Activated CD8-positive, alpha-beta memory T cell treated with anti-CD3 and anti-CD28 coated beads, Interleukin-2, amount 50 U/mL, for 4 hours (primary cell): ENCODE data around the gene SLC22A17.

Experiments used
- DNase-seq: peaks from one replicate; pipeline ENCODE4 v3.0.0-alpha.2; 2020

Gene SLC22A17

DNA sequence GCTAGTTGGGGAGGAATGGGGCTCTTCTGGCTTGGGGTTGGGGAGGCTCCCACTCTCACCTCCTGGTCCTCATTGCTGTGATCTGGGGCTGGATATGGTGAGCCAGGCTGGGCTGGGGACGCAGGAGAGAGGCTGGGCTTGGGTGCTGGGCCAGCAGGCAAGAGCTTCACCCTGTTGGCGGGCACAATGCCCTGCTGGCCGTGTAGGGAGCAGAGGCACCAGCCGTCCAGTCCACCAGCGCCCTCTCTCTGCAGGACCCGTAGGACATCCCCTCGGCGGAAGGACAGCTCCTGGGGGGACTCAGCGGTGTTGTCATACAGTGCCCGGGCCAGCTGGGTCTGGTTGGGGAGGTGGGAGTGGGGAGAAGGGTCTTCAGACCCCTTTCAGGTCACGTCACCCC is 7.8 kb upstream of the SLC22A17 start:
- DNase-seq = no peak

DNA sequence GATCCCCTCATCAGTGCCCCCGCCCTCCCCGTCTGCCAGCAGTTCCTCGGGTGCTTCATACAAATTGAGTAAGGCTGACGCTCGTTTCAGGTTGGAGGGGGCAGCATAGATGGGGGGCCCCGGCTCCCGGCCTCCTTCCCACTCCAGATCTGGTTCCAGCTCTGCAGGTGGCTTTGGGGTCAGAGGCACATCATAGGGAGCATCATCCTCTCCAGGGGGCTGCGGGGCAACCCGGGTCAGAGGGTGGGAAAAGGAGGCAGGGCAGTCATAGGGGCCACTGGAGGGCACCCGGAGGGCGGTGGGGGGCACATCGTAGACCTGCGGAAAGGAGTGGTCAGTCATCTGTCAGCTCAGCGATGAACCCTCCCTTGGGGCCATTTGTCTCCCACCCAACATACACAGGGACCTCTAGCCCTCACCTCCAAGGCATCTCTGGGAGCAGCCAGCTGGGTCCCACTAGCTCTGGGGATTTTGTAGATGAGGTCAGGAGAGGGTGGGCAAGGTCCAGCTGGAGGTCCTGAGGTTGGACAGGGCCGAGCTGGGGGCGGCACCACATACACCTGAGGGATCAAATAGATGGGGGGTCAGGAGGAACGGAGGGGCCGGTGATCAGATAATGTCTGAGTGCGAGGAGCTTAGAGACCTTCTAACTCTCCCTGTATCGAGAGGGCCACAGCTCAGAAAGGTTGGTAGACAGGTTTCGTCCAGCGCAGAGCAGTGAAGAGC is 7.2 kb upstream of the SLC22A17 start:
- DNase-seq = no peak

DNA sequence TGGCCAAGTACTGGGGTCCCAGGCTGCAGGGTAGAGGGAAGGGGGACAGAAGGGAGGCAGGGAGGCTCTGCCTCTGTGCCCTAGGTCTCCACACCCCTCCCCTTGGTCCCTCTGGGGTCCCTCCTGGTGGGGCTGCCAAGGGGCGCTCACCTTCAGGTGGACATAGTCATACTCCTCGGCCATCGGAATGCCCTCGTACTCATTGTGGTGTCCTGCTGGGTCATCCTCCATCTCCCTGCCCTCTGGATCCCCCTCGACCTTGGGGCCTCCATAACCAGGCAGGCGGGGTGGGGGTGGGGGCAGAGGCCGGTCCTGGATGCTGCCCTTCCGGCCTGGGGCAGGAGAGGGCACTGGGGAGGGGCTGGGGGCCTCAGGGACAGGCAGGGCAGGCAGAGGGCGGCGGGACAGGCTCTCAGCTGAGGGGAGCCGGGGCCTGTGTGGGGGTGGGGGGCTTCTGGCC is 6.5 kb upstream of the SLC22A17 start:
- DNase-seq = no peak

DNA sequence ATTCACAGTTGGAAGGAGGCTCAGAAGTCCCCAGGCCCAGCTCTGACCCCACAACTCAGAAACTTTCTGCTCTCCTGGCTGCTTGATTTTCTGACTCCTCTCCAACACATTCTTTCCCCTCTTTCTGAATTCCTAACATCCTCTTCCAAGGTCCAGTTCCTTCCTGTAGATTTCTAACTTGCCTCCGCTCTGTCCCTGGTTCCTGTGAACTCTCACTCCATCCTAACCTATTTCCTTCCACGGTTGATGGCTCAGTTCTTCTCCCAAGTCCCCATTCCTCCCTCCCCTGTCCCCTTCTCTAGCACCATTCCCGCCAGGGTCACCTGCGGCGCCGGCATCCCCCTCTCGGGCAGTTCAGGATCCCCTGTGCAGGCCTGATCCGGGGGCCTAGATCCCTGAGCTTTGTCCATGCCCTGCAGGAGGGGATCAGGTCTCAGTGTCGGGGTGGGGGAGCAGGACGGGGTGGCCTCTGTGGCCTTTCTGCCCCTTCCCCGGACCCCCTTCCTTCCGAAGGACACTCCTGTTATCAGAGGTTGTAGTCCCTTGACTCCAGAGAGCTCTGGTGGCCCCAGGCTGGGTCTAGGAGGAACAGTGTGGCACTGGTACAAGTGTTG is 6.0 kb upstream of the SLC22A17 start:
- DNase-seq = no peak

DNA sequence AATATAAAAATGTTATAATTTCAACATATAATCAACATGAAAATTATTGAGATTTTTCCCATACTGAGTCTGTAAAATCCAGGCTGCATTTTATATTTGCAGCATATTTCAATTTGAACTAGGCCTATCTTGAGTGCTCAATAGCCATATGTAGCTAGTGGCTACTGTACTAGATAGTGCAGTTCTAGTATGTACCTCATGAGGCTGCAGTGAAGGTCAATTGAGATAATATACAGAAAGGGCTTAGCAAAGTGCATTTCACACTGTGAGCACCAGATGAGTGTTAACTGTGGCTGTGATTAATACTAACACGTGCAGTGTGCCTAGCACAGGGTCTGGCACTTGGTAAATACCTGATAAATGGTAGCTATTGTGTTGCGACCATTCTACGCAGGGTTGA is 5.4 kb upstream of the SLC22A17 start:
- DNase-seq = no peak

DNA sequence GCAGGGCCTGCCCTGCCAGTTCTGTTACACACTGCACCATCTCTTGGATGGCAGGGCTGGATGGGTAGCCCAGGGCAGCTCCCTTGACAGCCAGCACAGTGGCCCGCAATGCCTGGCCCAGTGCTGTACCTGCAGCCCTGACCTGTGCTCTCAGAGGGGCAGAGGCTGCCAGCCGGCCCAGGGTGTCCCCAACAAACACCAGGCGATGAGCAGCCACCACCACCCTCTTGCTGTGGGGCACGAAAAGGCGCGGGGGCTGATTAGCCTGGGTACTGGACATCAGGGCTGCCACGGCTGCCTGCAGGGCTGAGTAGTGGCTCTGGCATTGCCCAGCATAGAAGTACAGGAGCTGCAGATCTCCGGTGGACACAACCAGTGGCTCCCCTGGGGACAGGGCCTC is 4.6 kb upstream of the SLC22A17 start:
- no peak for DNase-seq

DNA sequence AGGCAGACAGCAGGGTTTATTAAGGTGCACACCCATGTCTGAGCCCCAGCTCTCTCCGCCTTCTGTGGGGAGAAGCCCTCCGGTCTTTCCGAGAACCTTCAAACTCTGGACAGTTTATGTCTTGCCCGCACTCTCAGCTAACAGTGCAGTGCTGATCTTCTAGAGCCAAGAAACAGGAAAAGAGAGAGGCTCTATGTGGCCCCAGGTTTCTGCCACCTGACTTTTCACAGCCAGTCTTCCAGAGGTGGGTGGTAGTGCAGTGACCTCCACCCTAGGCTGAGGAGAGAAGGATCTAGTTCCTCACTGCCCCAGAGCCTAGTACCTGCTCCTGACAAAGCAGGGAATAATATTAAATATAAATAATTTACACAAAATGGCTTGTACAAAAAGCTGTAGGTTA is 4.0 kb upstream of the SLC22A17 start:
- no peak for DNase-seq

DNA sequence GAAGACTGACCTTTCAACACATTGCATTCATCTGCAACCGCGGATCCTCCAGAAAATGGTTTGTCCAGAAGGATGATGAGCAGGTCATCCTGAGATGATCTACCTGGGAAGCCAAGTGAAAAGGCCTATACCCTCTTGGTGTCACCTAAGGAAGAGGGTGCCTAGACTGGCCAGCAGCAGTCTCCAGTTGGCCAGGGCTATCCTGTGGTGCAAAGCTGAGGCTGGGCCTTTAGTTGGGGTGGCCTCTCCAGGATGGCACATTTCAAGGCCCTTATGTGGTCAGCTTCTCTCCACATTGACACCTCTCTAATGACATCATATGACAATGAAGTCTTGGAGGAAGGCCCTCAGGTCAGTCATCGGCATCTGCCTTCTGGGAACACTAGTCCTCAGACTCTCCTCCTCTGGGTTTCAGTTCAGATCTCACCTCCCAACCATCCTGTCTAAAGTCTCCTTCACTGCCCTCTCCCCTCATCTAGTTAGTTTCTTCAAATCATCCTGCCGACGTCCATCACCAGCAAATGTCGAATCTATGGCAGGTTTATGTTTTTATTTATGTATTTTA is 3.3 kb upstream of the SLC22A17 start:
- no peak for DNase-seq

DNA sequence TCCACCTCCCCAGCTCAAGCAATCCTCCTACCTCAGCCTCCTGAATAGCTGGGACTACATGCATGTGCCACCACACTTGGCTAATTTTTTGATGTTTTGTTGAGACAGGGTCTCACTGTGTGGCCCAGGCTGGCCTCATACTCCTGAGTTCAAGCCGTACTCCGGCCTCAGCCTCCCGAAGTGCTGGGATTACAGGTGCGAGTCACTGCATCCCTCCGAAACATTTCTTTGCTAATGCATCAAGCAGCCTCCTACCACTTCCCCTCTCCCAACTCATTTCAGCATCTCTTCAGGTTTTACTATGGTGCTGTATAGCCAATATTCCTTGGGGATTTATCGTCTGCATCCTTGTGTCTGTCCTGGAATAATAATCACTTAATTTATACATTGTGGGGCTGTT is 2.3 kb upstream of the SLC22A17 start:
- DNase-seq = no peak

DNA sequence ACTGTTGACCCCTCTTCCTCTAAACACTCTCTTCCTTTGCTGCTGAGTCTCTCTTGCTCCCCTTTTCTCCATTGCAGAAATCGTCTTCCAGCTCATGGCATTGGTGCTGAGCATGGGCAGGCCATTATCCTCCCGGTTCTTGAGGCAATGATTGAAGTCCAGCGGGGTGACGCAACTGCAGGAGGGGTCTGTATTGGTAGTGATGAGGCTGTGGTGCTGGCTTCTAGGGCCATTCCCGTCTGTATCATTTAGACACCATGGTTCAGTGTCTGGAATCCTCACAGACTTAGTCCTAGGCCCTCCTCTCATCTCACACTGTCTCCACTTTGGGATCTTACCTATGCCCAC is 720 bp upstream of the SLC22A17 start:
- no peak for DNase-seq

DNA sequence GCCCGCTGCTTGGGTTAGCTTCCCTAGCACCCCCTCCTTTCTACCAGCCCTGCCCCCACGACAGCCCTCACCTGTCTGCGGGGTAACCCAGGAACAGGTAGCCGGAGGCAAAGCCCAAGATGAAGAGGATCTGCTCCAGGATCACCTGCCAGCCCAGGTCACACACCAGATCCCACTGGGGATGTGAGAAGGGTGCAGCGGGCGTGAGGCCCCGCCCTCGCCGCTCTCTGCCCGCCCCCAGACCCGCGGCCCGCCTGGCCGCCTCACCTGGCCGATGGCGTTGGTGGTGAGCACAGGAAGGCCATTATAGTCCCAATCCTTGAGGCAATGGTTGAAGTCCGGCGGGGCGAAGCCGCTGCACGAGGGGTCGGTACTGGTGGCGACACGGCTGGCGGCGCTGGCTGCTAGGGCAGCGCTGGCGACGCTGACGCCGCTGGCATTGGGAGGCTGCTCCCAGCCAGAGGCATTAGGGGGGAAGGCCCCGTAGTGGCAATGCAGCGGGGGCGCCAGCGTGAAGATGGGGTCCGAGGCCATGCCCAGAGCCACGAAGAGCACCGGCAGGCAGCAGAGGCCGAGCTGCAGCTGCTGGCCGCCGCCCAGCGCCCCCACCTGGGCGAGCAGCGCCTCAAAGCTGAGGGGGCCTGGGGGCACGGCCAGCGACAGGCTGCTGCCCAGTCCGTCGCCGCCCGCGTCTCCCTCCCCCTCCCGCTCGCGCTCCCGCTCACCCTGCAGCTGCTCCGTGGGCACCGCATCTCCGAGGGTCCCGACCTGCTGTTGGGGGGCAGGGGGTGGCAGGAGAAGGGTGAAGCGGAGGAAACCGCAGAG is 794 bp downstream of the SLC22A17 start:
- no peak for DNase-seq

DNA sequence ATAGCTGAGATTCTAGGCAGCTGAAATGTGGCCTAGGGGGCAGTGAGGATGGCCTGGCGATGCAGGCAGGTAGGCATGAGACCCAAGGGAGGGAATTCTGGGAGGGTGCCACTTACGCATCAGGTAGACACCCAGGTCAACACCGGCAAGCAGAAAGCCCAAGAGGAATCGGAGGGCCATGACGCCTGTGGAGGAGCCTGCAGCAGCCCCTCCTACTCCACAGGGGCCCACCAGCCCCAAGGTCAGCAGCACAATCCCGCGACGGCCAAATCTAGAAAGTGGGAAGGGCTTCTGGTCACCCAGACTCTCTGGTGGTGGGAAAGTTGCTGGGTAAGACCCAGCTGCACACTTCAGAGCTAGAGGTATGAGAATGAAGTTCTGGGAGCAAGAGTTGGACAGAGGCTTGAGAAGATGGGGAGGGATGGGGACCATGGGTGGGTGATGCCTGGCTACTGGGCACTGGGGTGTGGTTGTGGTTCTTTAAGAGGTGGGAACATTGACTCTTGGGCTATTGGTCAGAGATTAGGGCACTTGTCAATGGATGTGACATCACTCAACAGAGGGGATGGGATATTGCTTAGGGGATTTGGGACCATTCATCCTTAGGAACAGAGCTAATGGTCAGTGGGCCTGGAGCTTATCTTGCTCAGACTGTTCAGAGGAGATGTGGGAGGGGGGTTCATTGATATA is 3.4 kb downstream of the SLC22A17 start:
- DNase-seq = no peak

DNA sequence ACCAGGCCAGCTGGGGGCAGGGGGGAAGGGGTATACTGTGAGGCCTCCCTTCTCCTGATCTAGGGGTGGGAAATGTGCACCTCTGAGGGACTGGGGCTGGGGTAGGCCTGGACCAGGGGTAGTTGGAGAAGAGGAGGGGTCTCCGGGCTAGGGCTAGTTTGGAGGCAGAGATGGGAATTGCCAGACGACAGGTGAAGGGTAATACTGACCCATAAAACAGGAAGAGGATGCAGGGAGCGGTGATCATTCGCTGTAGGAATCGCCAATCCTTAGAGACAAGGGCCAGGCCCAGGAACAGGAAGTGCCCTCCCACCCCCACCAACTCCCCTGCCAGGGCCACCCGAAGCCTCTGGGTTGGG is 4.4 kb downstream of the SLC22A17 start:
- DNase-seq = no peak

DNA sequence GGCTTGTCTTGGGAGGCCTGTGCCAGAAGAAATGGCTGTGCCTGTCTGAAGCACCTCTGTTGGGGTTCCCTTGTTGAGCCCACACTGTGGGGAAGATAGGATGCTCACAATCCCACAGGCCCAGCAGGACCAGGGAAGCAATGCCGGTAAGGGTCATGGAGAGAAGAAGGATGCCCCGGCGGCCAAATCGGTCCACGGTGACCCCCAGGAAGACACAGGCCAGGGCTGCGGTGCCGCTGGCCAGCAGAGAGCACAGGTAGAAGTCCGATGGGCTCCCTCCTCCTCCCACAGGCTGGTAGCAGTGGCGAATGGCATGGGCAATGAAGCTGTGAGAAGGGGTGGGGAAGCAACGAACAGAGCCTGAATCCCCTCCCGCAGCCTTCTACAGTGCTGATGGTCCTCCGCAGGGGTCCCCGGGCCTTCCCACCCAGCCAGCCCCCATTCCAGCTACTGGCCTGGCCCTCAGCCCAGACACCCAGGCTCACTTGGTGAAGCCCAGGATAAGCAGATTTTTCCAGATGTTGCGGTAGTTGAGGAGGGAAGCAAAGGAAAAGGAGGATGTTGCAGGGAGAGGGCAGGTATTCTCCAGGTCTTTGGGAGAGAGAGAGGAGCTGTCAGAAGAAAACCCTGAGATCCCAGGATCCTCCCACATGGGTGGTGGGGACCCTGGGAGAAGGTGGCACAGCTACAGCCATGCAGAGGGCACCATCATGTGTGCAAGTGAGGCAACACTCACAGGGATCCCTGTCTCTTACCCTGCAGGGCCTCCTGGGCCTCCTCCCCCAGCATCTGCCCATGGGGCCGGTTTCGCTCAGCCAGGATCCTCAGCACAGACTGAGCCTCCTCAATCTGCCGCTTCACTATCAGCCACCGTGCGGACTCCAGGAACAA is 5.0 kb downstream of the SLC22A17 start:
- DNase-seq = no peak

DNA sequence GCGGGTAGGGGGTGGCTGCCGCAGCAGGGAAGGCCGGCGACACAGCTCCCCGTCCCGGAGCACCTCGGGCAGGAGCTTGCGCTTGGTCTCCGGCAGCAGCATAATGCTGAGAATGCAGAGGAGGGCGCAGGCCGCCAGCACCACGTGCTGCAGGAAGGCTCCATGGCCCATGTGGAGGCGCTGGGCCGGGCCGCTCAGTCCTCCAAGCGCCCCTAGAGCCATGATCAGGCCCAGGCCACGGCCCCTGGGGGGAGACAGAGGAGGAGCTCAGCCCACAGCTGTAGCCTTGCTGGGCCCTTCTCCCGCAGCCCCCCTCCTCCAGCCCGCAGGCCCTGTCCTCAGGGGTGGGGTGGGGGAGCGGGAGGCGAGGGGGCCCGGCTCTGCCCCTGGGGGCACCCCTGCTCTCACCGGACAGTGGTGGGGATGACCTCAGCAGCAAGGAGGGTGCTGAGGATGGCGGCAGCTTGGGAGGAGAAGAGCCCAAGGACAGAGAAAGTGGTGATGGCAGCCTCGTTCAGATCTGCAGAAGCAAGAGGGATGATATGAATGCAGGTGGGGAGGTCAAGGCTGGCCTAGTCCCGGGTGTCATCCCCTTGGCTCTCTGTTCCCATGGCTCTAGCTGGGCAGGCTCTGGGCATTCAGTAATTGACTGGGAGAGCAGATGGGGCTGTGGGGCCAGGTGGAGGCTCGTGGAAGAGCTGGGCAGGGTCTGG is 5.8 kb downstream of the SLC22A17 start:
- no peak for DNase-seq

DNA sequence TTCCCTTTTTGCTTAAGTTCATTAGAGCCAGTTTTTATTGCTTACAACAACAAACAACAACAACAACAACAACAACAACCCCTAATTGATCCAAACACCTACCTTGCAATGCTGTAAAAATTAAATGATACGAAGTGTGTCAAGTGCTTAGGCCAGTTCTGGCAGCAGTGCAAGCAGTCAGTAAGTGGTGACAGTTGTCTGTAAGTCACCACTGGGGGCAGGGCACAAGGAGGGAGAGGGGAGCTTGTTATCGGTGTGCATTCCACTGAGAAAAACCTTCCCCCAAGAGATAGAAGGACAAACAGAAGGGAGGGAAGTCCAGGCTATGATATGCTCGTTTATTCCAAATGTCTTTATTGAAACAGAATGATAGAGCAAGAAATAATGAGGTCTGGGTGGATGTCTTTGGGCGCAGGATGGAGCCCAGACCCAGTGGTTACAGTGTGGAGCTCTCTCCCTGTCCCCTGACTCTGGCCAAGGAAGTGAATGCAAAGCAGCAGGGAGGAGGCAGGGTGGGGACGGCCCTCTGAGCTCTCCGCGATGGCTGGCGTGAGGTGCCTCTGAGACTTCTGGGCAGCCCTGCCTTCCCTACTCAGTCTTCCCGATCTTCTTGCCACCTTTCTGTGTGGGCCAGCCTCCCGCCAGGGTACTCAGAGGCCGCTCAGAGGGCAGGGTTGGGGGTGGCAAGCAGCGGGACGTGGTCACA is 6.5 kb downstream of the SLC22A17 start:
- no peak for DNase-seq

DNA sequence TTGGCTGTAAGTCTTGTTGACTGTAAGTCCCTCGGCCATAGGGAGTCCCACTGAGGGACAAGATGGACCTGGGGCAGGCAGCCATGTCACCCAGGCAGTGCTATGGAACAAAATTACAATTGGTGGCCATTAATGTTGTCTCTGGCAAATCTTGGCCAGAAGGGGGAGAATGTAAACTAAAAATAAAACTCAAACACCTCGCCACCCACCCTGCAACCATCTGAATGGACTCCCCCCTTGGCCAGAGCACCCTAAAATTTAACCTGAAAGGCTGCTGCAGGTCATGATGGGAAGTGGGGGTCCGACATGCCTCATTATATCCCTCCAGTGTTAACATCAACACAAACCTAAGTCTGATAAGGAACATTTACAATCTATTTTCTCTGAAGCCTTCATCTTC is 8.2 kb downstream of the SLC22A17 start:
- no peak for DNase-seq

DNA sequence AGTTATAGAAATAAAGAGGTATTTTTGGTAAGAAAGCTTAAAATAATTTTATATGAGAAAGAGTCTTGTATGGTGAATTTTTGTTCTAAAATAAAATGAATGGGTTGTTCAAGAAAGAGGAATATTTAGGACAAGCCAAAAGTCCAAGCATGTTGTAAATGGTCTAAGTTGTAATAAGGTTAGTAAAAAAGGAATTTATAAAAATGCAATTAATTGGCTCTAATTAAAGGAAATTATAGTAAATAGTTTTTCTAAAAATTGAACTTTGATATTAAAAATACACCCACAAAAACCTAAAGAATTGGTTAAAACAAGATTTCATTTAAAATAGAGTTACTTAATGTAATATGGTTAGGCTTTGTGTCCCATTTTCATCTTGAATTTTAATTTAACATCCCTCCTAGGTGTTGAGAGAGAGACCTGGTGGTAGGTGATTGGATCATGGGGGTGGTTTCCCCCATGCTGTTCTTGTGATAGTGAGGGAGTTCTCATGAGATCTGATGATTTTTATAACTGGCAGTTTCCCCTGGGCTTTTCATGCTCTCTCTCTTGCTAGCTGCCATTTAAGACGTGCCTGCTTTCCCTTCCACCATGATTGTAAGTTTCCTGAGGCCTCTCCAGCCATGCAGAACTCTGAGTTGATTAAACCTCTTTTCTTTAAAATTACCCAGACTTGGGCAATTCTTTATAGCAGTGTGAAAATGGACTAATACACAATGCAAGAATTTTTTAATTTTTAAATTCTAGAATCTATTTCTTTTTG is 13.0 kb downstream of the SLC22A17 start:
- no peak for DNase-seq

DNA sequence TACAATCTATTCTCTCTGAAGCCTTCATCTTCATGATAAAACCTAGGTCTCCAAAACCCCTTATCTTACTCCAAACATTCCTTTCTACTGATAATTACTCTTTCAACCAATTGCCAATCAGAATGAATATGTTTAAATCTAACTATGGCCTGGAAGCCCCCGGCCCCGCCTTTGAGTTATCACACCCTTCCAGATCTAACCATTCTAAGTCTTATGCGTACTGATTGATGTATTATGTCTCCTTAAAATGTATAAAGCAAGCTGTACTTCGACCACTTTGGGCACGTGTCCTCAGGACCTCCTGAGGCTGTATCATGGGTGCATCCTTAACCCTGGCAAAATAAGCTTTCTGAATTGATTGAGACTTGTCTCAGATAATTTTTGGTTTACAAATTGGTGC is 17.1 kb downstream of the SLC22A17 start:
- DNase-seq = no peak
